GM10266 (cell line): ENCODE data around the gene RPL39.
"Not testable (repeated sequence)": the region's sequence is repeated elsewhere in the genome, so short reads cannot be mapped to it uniquely, and the experiment has no call there.

Source experiments
- DNase-seq: peaks from one replicate; pipeline ENCODE4 v3.0.0; 2012; ENCODE audit errors: extremely low spot score
- TF ChIP-seq, protein P1 (sequence below): IDR thresholded peaks from 2 replicates; pipeline ENCODE4 v1.5.1; 2012; ENCODE audit warnings: mild to moderate bottlenecking, low read depth; ENCODE audit not compliant: control insufficient read depth, insufficient read depth; ENCODE audit errors: missing control alignments

The RPL39 gene

DNA sequence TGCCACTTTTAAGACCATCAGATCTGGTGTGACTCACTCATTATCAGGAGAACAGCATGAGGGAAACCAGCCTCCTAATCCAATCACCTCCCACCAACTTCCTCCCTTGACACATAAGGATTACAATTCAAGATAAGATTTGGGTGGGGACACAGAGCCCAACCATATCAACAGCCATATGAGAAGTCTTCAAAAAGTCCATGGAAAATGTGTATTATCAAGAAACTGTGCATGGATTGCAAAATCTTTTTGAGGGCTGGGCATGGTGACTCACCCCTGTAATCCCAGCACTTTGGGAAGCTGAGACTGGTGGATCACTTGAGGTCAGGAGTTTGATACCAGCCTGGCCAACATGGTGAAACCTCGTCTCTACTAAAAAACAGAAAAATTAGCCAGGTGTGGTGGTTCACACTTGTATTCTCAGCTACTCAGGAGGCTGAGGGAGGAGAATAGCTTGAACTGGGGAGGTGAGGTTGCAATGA lies 17.8 kb upstream of the RPL39 start:
- TF ChIP-seq, protein P1, sequence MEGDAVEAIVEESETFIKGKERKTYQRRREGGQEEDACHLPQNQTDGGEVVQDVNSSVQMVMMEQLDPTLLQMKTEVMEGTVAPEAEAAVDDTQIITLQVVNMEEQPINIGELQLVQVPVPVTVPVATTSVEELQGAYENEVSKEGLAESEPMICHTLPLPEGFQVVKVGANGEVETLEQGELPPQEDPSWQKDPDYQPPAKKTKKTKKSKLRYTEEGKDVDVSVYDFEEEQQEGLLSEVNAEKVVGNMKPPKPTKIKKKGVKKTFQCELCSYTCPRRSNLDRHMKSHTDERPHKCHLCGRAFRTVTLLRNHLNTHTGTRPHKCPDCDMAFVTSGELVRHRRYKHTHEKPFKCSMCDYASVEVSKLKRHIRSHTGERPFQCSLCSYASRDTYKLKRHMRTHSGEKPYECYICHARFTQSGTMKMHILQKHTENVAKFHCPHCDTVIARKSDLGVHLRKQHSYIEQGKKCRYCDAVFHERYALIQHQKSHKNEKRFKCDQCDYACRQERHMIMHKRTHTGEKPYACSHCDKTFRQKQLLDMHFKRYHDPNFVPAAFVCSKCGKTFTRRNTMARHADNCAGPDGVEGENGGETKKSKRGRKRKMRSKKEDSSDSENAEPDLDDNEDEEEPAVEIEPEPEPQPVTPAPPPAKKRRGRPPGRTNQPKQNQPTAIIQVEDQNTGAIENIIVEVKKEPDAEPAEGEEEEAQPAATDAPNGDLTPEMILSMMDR = no peak
- no peak for DNase-seq

GRCh38 chrX:119808461-119808860 lies 17.0 kb upstream of the RPL39 start:
- not testable (repeated sequence) for DNase-seq

GRCh38 chrX:119802546-119802945 lies 11.1 kb upstream of the RPL39 start:
- TF ChIP-seq, protein P1 = no peak
- DNase-seq = no peak

DNA sequence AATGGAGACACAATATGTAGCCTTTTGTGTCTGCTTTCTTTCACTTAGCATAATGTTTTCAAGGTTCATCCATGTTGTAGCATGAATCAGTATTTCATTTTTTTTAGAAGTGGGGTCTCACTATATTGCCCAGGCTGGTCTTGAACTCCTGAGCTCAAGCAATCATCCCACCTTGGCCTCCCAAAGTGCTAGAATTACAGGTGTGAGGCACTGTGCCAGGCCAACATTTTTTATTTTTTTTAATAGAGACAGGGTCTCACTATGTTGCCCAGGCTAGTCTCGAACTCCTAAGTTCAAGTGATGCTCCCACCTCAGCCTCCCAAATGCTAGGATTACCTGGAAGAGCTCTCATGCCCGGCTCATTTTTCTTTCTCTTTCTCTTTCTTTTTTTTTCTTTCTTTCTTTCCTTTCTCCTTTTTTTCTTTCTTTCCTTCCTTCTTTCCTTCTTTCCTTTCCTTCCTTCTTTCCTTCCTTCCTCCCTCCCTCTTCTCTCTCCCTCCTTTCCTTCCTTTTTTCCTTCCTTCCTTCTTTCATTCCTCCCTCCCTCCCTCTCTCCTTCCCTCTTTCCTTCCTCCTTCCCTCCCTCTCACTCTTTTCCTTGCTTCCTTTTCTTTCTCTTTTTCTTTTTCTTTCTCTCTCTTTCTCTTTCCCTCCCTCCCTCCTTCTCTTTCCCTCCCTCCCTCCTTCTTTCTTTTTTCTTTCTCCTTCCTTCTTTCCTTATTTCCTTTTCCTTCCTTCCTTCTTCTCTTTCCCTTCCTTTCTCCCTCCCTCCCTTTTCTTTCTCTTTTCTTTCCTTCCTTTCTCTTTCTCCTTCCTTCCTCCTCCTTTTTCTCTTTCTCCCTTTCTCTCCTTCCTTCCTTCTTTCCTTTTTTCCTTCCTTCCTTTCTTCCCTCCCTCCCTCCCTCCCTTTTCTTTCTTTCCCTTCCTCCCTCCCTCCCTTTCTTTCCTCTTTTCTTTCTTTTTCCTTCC lies 10.1 kb upstream of the RPL39 start:
- DNase-seq = no peak
- TF ChIP-seq, protein P1 = no peak

GRCh38 chrX:119790977-119791436 lies 423 bp downstream of the RPL39 start:
- TF ChIP-seq, protein P1 = peak; percentile 11
- DNase-seq = no peak

GRCh38 chrX:119784747-119785446 lies 6.5 kb downstream of the RPL39 start:
- DNase-seq = no peak
- TF ChIP-seq, protein P1 = peak; percentile 52

DNA sequence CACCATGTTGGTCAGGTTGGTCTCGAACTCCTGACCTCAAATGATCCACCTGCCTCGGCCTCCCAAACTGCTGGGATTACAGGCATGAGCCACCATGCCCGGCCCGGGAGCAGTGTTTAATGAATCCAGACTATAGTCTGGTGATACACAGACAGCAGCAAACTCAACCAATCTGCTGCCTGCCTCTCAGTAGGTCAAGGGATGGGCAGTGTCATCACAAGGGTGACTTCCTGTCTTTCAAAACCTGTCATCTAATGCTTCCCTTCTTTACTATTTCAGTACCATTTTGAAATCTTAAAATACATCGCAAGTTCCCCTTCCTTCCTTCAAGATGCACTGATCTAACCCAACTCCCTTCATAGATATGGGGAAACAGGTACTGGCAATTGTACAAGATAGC lies 8.4 kb downstream of the RPL39 start:
- DNase-seq = no peak
- TF ChIP-seq, protein P1 = no peak
